Activated CD4-positive, alpha-beta T cell treated with anti-CD3 and anti-CD28 coated beads, Interleukin-2, amount 50 U/mL, for 1 hour (primary cell): ENCODE results near the gene KRT10.
"Not testable (repeated sequence)": the region's sequence is repeated elsewhere in the genome, so short reads cannot be mapped to it uniquely, and the experiment has no call there.

Source experiments
- DNase-seq: peaks from one replicate; pipeline ENCODE4 v3.0.0-alpha.2; 2020

Gene KRT10

DNA sequence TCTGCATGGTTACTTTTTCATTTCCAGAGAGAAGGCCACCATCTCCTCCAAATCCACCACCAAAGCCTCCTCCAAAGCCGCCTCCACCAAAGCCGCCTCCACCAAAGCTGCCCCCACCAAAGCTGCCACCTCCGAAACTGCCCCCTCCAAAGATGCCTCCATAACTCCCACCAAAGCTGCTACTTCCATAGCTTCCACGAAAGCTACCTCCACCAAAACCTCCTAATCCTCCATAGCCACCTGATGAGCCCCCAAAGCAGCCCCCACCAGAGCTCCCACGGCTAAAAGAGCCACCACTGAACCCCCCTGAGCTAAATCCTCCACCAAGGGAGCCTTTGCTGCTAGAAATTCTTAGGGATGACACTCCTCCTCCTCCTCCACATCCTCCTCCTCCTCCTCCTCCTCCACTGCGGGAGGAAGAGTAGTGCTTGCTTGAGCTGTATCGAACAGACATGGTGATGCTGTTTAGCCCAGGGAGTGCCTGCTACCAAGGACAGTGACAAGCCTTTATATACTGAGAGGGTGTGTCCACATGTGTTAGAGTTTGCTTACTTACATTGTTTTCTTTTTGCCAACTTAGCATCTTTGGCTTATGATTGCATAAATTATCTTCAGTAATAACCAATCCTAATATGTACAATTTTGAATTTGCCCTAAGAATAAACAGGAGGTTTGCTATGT is at the start of gene KRT10:
KRT10 (minus strand) TSS at position 483 of the 681 bp plus-strand sequence; CDS start at position 454, 29 bp downstream.
- DNase-seq = no peak

DNA sequence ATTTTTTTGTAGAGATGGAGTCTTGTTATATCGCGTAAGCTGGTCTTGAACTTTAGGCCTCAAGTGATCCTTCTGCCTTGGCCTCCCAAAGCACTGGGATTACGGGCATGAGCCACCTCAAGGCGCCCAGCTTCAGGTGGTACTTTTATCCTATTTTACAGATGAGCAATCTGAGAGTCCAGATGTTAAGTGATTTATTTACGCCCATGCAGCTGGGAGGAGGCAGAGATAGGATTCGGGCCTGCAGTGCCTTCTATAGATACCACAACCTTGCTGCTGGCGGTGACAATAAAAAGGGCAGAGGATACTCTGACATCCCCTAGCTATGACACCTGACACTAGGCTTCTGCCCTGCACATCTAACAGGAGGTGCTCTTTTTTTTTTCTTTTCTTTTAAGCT is 48.9 kb upstream of the KRT10 start:
- DNase-seq = no peak

DNA sequence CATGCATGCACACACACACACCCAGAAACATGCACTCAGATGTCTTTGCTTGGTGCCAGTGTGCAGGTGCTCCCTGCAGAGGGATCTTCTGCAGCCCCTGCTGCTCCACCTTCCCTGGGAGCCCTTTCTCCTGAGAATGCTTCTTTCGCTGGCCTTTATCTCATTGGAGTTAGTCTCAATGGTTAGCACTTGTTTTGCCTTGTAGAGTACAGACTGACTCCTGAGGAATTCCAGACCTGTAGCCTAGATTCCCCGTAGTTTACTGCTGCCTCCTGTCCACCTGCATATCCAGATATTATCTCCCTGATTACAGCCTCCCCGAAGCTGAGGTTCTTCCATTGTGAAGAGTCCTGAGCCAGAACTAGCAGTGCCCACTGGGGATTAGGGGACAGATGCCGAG is 47.7 kb upstream of the KRT10 start:
- DNase-seq = no peak

DNA sequence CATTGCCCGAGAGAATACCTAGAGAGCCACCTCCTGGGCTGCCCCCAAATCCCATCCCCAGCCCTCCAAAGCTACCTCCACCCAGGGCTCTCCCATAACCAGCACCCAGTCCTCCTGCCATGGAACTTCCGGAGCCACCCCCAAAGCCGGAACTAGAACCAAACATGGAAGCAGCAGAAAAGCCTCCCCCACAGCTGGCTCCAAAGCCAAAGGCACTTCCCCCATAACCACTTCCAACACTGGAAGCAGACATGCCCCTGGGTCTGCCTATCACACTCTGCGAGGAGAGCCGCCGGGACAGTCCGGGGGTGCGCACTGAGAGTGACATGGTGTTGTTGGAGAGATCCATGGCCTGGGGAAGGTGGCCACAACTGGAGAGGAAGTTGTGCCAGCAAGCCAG is 44.4 kb upstream of the KRT10 start, which contains the start of gene KRT12:
KRT12 (minus strand) TSS at position 386 of the 400 bp plus-strand sequence; CDS start at position 349, 37 bp downstream.
- DNase-seq = no peak

DNA sequence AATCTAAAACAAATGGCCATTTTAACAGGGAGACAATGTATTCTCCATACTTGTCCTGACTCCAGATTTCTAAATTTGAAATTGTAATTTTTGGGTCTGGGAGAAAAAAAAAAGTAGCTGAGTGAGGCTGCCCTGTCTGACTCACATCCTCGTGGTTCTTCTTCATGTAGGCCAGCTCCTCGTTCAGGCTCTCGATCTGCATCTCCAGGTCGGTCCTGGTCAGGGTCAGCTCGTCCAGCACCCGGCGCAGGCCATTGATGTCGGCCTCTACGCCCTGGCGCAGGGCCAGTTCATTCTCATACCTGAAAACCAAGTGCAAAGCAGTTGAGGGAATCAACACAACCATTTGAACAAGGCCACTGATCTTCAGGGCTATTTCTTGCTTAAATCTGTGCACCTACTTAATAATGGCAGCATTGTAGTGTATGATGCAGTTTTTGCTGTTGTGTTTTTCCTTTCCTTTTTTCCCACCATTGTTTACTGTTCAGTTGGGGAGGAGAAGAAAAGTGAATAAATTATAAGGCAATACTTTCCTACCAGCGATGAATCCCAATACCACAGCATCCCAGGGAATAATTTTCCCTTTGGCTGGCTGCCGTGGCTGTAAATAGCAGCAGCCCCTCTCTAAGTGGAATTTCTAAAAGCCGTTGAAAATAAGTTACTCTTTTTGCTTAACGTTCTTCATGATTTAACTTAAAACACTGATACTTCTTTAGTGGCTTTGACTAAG is 42.4 kb upstream of the KRT10 start:
- no peak for DNase-seq

DNA sequence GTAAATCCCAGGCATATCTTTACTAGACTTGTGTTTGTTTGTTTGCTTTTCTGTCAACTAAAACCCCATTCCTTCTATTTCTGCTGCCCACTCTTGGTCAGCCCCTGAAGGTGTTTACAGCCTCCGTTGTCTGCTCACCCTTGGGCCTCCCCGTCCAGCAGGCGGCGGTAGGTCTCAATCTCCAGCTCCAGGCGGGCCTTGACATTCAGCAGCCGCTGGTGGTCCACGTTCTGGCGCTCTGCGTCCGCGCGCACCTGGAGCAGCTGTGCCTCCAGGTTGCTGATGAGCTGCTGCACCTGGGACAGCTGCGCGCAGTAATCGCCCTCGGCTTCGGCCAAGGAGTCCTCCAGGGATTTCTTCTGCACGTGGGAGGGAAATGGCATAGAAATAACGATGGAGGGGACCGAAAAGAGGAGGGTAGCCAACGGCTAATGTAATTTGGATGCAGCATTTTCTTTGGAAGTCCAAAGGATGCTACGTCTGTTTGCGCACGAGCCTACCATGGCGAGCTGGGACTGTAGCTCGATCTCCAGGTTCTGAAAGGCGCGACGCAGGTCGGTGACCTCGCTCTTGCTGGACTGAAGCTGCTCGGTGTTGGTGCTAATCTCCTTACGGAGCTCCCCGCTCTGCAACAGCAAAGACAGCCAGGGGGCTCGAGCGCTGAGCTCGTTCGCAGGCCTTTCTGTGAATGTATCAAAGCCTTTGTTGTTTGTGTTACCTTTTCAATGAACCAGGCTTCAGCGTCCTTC is 40.7 kb upstream of the KRT10 start:
- no peak for DNase-seq

DNA sequence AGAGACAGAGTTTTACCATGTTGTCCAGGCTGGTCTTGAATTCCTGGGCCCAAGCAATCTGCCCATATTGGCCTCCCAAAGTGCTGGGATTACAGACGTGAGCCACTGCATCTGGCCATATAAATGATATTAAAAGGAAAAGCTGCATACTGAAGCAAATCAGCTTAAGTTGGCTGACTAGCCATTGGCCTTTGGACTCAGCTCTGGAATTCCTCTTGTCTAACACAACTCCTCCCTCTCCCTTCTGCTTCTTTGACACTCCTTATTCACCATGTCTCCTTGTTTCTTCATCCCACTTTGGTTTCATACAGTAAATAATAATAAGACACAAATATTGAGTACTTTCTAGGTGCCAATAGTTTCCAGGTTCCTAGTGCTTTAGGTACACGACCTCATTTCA is 37.1 kb upstream of the KRT10 start:
- no peak for DNase-seq

DNA sequence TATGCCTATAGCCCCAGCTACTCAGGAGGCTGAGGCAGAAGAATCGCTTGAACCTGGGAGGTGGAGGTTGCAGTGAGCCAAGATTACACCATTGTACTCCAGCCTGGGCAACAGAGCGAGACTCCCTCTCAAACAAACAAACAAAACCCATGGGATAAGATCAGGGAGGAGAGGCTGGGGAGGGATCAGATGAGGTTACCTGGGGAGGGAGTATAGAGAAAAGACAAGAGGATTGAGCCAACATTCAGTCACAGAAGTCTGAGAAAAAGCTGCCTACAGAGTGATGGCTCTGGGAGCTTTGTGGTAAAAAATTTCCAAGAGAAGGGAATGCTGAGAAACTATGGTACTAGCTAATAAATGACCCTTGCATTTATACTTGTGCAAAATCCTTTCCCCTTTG is 36.3 kb upstream of the KRT10 start:
- not testable (repeated sequence) for DNase-seq

DNA sequence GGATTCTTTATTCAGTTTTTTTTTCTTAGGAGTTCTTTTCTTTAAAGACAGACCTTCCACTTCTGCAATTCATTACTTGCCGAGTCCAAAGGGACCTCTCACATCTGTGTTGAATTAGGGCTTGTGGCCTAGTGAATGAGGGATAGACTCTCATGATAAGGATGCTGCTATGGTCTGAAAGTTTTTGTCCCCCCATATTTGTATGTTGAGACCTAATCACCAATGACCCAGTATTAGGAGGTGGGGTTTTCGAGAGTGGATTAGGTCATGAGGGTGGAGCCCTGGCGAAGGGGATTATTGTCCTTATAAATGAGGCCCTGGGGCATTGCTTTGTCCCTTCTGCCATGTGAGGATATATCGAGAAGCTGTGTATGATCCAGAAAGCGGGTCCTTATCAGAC is 35.1 kb upstream of the KRT10 start:
- no peak for DNase-seq

DNA sequence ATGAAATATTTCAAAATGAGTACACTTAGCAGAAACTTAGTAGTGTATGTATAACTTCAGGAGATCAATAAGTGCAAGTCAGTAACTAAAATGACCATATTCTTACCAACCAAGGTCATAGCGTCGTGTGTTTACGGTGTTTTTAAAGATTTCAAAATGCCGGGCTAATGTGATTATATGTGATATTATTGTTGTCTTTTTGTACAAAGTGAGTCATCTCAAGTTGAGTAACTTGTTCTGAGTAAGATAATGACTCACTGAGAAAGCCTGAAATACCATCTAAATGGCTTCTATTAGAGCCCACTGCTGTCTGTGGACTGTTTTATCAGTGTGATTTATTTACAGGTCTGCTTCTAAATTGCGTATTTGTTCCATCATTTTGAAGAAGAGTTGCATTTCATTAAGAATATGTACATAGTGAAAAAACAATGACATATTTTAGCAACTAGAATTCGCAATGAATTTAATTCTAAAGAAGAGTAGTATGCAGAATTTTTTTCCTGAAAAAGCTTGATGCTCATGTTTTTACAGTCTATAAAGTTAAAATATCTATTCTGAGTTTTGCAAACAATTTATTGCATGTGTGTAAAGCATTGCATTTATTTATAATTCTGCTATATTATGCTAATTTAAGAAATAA is 31.9 kb upstream of the KRT10 start:
- DNase-seq = no peak

DNA sequence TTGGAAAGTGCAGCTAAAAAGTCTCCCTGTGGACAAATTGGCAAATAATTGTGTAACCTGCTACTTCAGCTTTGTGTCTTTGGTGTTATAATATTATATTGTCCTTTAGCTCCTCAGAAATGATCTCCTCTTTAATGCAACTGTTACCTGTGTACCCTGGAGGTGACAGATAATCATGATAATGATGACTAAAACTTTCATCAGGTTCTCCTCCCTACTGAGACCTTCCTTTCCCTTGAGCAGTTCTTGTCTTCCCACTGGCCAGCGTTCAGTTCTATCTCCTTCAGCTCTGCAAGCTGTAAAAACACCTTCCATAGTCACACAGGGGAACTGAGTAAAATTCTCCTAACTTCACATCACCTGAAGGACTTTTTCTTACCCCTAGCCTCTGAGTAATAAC is 29.9 kb upstream of the KRT10 start:
- DNase-seq = no peak

DNA sequence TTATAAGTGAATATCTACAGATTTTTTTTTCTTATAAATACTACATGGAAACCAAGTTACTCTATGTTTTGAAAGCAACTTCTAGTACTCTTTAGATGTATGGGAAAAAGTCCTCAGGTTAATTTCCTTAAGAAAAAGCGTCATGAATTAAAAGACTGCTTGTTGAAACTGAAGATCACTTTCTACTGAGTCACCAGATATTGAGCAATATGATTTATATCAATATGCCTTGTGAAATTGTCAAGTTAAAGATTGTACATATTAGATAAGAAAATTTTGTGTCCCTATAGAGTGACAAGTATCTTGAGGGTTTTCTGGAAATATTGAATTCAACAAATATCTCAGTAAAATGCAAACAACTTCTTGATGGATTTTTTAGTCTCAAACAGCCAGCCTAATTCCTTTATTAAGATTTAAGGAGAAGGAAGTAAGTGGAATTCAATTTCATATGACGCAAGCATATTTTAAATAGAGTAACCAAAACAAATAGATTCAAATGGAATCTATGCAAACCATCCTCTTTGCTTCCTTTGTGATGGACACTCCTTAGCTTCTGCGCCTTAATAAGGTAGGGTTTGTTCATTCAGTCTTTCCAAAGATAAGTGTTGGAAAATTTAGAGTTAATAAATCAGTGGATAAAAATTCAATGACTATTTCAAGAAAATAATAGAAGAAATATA is 28.0 kb upstream of the KRT10 start:
- no peak for DNase-seq

DNA sequence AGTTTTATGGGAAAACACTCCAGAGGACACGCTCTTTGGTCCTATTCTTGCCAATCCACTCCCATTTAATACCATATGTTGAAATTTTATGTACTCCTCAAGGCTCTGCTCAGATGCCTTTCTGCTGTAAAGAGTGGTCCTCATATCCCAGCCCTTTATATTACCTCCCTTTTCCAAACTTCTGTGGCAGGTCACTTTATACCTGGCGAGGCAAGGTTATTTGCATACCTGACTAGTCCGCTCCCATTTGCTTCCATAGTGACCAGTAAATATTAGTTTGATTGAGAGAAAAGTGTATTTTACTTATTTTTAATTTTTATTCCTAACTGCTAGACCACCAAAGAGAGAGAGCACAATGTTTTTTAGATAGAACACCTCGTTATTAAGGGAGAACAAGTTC is 27.3 kb upstream of the KRT10 start:
- no peak for DNase-seq

DNA sequence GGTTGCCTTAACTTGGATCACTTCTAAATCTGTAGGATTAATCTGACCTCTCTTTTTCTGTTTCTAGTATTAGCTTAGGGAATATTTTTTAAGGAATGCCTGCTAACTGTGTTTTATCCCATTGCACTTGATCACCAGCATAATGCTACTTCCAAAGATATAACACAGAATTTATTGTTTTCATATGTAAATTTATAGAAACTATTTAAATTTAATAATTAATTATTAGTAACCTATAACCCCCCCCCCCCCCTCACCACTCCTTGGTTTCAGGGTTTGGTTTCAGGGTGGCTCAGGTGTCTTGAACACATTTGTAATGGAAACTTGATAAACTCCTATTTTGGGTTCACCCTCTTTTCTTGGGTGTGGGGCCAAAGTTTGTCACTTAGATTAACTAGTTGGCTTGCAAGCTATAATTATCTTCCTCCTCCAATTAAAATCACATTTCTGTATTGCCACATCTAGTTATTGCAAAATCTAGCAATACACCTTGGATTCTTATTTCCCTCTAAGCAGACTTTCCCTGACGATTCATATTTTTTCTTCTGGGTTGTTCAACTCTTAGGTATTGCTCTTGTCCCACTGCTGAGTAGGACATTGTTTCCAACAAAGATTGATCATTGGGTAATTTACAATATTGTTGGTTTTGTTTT is 26.3 kb upstream of the KRT10 start:
- no peak for DNase-seq

DNA sequence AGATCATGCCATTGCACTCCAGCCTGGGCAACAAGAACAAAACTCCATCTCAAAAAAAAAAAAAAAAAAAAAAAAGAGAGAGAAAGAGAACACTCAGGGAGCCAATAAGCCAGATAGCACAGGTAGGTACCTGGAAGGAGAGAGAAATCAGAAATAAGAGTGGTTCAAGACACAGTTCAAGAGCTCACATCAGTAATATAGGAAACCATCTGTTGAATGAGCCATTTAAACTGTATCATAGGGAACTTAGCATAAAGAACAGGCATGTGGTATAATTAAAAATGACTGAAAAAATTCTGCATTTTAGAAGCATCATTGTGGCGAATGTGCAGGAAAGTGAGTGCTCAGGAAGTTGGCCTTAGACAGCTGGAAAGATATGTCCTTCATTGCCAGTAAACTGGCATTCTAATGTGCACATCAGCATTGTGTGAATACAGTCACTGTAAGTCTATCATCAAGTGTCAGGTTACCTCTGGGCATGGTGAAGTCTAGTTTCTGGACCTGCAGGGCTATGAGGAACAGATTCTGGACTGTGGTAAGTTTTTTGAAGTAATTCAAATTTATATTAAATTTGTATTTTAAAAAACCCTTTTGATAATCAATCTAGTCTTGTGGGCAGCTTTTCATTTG is 24.2 kb upstream of the KRT10 start:
- DNase-seq = no peak

DNA sequence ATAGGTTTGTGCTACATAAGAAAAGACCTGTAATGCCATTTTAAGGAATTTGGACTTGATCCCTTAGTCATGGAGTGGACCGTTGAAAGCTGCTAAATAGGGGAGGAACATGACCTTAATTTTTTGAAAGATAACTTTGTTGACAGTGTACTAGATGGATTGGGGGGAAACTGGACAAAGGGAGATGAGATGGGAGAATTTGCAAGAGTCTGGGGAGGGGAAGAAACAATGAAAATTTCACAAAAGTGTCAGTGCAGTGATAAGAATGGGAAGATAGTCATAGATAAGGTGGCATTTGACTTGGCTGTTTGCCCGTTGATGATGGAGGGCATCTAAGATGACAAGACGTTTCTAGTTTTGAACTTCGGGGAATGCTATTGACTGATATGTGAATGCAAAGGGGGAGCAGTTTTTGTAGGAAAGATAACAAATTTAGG is 22.3 kb upstream of the KRT10 start:
- DNase-seq = no peak

DNA sequence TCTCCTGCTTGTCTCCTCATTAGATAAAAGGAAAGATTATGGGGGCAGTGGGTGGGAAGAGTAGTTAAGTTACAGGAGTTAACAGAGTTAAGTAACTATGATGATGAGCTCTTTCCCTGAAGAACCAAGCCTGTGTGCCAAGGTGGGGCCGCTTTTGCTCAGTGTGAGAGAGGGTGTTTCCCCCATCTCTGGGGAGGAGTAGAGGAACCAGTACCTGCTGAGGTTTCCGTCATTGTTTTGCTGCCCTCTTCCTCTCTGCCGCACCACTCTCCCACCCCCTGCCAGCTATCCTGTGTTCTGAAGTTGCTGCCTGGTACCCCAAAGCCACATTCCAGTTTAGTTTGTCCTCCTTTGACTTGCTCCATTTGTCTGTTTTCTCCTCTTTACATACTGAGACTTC is 20.8 kb upstream of the KRT10 start:
- DNase-seq = no peak

DNA sequence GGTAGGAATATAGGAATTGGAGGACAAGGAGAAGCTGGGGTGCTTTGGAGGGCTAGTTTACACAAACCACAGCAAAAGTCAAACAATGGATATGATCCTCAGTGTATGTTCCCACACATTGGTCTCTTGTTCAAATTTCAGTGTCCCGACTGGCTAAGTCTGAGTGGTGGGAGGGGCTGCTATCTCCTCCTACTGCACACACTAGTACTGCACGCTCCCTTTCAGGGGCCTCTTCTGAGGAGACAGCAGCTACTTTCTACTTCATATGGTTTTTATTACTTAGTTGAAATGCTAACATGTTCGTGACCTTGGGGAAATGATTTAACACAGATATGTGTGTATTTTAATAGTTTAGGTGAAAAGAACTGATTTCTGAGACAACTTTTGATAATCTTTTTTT is 18.8 kb upstream of the KRT10 start:
- DNase-seq = no peak

DNA sequence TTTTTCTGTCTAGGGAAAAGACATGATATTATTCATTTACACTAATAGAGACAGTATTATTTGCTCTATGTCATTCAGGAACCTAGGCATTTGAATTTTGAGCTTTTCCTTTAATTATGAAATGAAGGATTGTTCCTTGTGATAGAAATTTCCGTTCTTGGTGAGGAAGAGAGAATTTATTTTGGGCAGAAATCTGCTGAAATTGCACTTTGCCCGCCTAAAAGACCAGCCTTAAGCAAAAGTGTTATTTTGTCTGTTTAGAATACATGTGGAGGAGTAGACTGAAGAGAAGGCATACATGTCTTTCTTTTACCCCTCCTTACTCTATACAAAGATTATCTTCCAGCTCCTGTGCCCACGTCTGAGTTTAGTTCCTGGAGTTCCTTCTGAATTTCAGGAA is 16.8 kb upstream of the KRT10 start:
- DNase-seq = no peak

DNA sequence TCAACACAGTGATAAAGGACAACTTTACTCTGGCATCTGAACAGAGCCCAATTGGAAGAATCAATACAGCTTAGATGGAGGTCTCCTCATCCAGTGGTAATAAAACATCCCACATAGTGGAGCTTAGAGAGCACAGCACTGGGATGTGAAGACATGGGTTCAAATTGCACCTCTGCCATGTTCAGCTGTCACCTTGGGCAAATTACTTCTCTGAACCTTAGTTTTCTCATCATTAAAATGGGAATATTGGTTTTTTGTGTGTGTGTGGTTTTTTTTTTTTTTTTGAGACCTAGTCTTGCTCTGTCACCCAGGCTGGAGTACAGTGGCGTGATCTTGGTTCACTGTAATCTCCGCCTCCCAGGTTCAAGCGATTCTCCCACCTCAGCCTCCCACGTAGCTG is 13.6 kb upstream of the KRT10 start:
- no peak for DNase-seq

DNA sequence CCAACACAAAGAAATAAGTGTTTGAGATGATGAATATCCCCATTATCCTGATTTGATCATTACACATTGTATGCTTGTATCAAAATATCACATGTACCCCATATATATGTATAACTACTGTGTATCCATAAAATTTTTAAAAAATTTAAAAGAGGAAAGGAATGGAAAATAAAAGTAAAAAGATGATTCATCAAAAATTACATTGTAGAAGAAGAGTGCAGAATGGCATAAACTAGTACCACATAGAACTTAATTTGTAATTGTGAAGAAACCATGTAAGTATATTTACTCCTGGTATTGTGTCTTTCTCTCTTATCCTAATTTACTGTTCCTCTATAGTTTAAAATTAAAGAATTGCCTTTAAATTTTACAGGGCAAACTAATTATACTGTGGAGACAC is 11.5 kb upstream of the KRT10 start:
- no peak for DNase-seq

DNA sequence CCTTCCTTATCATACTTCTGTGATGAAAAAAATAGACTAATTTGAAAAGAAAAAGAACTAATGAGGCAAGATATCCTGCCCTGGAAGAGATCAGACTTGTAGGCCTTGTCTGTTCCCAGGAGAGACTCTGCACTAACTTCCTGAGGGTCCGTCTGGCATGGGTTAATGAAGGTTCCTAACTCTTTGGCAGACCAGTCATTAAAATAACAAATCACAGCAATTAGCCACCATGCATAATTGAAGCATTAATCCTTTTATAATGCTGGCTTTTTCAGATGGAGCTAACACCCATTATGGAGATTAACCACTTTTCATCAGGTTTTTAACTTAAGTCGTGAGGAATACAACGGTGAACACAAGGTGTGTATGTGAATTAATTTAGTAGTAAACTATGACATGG is 10.4 kb upstream of the KRT10 start:
- no peak for DNase-seq
